GM12878 (cell line): ENCODE data around the gene GAS2L1. TPM values are rescaled to one million over a fixed set of nuclear protein-coding genes. Genes with fewer than 3 reads are reported as not detected.

Experiments
- ATAC-seq: fragments of 200-7000 bp; cut with Tn5 transposase; 3 replicates; pipeline ENCODE4 v1.9.1; 2020; ENCODE audit warnings: mild to moderate bottlenecking, moderate library complexity
- BruUV-seq: library from RNA; stranded (reverse); fragments of 400-500 nt; replicated peaks from 2 replicates; lab custom pipeline; 2021; lab: Mats Ljungman, UMichigan
- CTCF ChIA-PET: fragments of 300-600 bp; sonication (Branson Sonifier 250); formaldehyde crosslinking; extraction: SDS; loops from one replicate; lab custom pipeline; 2021; ENCODE audit warnings: inconsistent platforms; lab: Yijun Ruan, JAX
- POLR2A ChIA-PET: fragments of 350-600 bp; formaldehyde crosslinking; extraction: SDS; loops from one replicate; lab custom pipeline; 2021; ENCODE audit warnings: inconsistent platforms; lab: Charles Lee
- RAD21 ChIA-PET: fragments of 300-600 bp; sonication (Branson Sonifier 250); formaldehyde crosslinking; loops from one replicate; lab custom pipeline; 2023; ENCODE audit warnings: antibody characterized with exemption; ENCODE audit not compliant: unreplicated experiment; lab: Charles Lee
- SMC1A ChIA-PET: fragments of 300-600 bp; sonication (Branson Sonifier 250); formaldehyde crosslinking; loops from one replicate; lab custom pipeline; 2023; ENCODE audit not compliant: unreplicated experiment, uncharacterized antibody; lab: Charles Lee
- DNase-seq: peaks from one replicate; pipeline ENCODE4 v3.0.0-alpha.2; 2011; ENCODE audit warnings: low read depth, low spot score
- FAIRE-seq: peaks from 3 replicates; lab custom pipeline; 2011; peaks lifted over from hg19 to GRCh38; lab: Jason Lieb, UNC
- H2AFZ ChIP-seq: 2 replicates; pipeline ENCODE4 v1.6.0; 2011; ENCODE audit warnings: low read depth, low read length, control low read depth; ENCODE audit not compliant: control insufficient read depth
- H3K27ac ChIP-seq: 2 replicates; pipeline ENCODE4 v1.5.1; 2011; ENCODE audit warnings: control low read depth; ENCODE audit not compliant: control insufficient read depth, insufficient read depth
- H3K27me3 ChIP-seq, 2 experiments: replicated peaks in 1 of 2; 2 replicates each; pipeline versions ENCODE4 v1.6.0 to v1.6.1; 2011; ENCODE audit warnings: low read length in 1 of 2; ENCODE audit not compliant: control insufficient read depth in 2 of 2, insufficient read depth in 2 of 2
- H3K36me3 ChIP-seq, 2 experiments: 2 replicates each; pipeline ENCODE4 v1.5.1; 2011; ENCODE audit warnings: low read length in 1 of 2; ENCODE audit not compliant: control insufficient read depth in 2 of 2, insufficient read depth in 2 of 2
- H3K4me1 ChIP-seq: 2 replicates; pipeline ENCODE4 v1.6.1; 2011; ENCODE audit warnings: mild to moderate bottlenecking, low read length, moderate library complexity, mixed read lengths; ENCODE audit not compliant: control insufficient read depth, insufficient read depth
- H3K4me2 ChIP-seq: 2 replicates; pipeline ENCODE4 v1.6.0; 2011; ENCODE audit warnings: control low read depth; ENCODE audit not compliant: control insufficient read depth, insufficient read depth
- H3K4me3 ChIP-seq: fragments of 200-600 bp; sonication (generic); 2 replicates; pipeline ENCODE4 v1.5.1; 2016
- H3K79me2 ChIP-seq: 2 replicates; pipeline ENCODE4 v1.6.0; 2011; ENCODE audit warnings: low read length; ENCODE audit not compliant: control insufficient read depth, insufficient read depth
- H3K9ac ChIP-seq: 2 replicates; pipeline ENCODE4 v1.8.0; 2011; ENCODE audit warnings: low read length, control low read depth, mixed read lengths; ENCODE audit not compliant: control insufficient read depth, insufficient read depth
- H3K9me3 ChIP-seq: replicated peaks from 3 replicates; pipeline ENCODE4 v1.5.1; 2011; ENCODE audit warnings: mild to moderate bottlenecking, low read length; ENCODE audit not compliant: control insufficient read depth, insufficient read depth
- H4K20me1 ChIP-seq: 2 replicates; pipeline ENCODE4 v1.6.0; 2011; ENCODE audit not compliant: control insufficient read depth, insufficient read depth
- CBX3 ChIP-seq: fragments of 200-600 bp; sonication (generic); IDR thresholded peaks from 2 replicates; pipeline ENCODE4 v1.6.1; 2016; ENCODE audit warnings: low read depth, borderline replicate concordance
- CEBPB ChIP-seq, 2 experiments: fragments of 150-350 bp in 1 of 2; IDR thresholded peaks; 2 replicates each; pipeline ENCODE4 v1.6.1; 2012 to 2014; ENCODE audit warnings: low read depth in 2 of 2, low read length in 2 of 2, borderline replicate concordance in 1 of 2, inconsistent platforms in 1 of 2
- IKZF1 ChIP-seq: fragments of 450-650 bp; conservative IDR thresholded peaks from 2 replicates; pipeline ENCODE4 v1.6.1; 2017; ENCODE audit warnings: antibody characterized with exemption, mild to moderate bottlenecking
- IKZF2 ChIP-seq, 2 experiments: fragments of 450-650 bp; IDR thresholded peaks; 2 replicates each; pipeline ENCODE4 v1.6.1; 2017; ENCODE audit warnings: mild to moderate bottlenecking in 2 of 2, moderate library complexity in 2 of 2
- MEF2B ChIP-seq: fragments of 450-650 bp; IDR thresholded peaks from 2 replicates; pipeline ENCODE4 v1.6.1; 2018; ENCODE audit warnings: mild to moderate bottlenecking, moderate library complexity; ENCODE audit not compliant: partially characterized antibody, poor library complexity, severe bottlenecking
- MTA2 ChIP-seq: fragments of 450-650 bp; IDR thresholded peaks from 2 replicates; pipeline ENCODE4 v1.6.1; 2016; ENCODE audit warnings: low read depth, mild to moderate bottlenecking, moderate library complexity
- MTA3 ChIP-seq: IDR thresholded peaks from 2 replicates; pipeline ENCODE4 v1.6.1; 2012; ENCODE audit warnings: low read length, inconsistent platforms, borderline replicate concordance
- MXI1 ChIP-seq: fragments of 150-350 bp; IDR thresholded peaks from 2 replicates; pipeline ENCODE4 v1.6.1; 2011; ENCODE audit warnings: low read depth, mild to moderate bottlenecking, inconsistent platforms, low read length, improper control_type of control experiment
- POLR2AphosphoS2 ChIP-seq: IDR thresholded peaks from 2 replicates; pipeline ENCODE4 v1.6.1; 2011; ENCODE audit warnings: low read depth, mild to moderate bottlenecking, low read length, improper control_type of control experiment, moderate library complexity
- RFX5 ChIP-seq: IDR thresholded peaks from 2 replicates; pipeline ENCODE4 v1.6.1; 2011; ENCODE audit warnings: low read depth, low read length, improper control_type of control experiment
- SPI1 ChIP-seq: IDR thresholded peaks from 2 replicates; pipeline ENCODE4 v1.6.1; 2011; ENCODE audit warnings: low read depth, mild to moderate bottlenecking, low read length, moderate library complexity, borderline replicate concordance; ENCODE audit not compliant: insufficient read depth
- TCF12 ChIP-seq: IDR thresholded peaks from 2 replicates; pipeline ENCODE4 v1.6.1; 2011; ENCODE audit warnings: low read depth, mild to moderate bottlenecking, low read length
- WGBS: methylation state at CpG from one replicate; pipeline ENCODE4 v1.1.6; 2016; ENCODE audit warnings: low lambda C conversion rate; ENCODE audit not compliant: insufficient replicate concordance, insufficient coverage; ENCODE audit errors: missing lambda C conversion rate; 5-methylcytosine and 5-hydroxymethylcytosine counted together
- in situ Hi-C: fragments of 300-500 bp; cut with MboI; formaldehyde crosslinking; loops from 9 replicates; pipeline ENCODE4 v1.14.3; 2018; ENCODE audit warnings: mixed read lengths
- intact Hi-C: fragments of 100-400 bp; cut with micrococcal nuclease; formaldehyde crosslinking; loops from one replicate; pipeline ENCODE4 v1.14.2; 2022; ENCODE audit not compliant: unreplicated experiment
- polyA plus RNA-seq, 11 experiments: library from polyadenylated mRNA; depleted of rRNA in 4 of 11; unstranded in 6 of 11; stranded (reverse) in 5 of 11; fragments of >200 nt; fragmentation: Nextera tagmentation in 4 of 11; fragmentation: Illumina TruSeq in 1 of 11; extraction: Ambion mirVana in 4 of 11; extraction: Trizol in 1 of 11; gene quantifications; 1 replicate in 1 of 11; 2 replicates in 10 of 11; pipeline versions ENCODE4 v1.2.1 to v1.2.3, GENCODE V29; 2011 to 2016; ENCODE audit warnings: inconsistent platforms in 2 of 11, missing spikeins in 2 of 11, low read depth in 1 of 11
- total RNA-seq, 4 experiments: library from RNA; depleted of rRNA in 3 of 4; stranded (reverse); fragments of >200 nt in 3 of 4; fragmentation: Illumina TruSeq in 1 of 4; extraction: Trizol in 1 of 4; gene quantifications; 2 replicates each; pipeline versions ENCODE4 v1.2.1 to v1.2.3, GENCODE V29; 2013 to 2021
- TF ChIP-seq, protein P1 (sequence below): fragments of 450-650 bp; IDR thresholded peaks from 2 replicates; pipeline ENCODE4 v1.6.1; 2017; ENCODE audit warnings: borderline replicate concordance

The GAS2L1 gene
- total and polyA plus RNA-seq, 10 of the 15 experiments (the other 5 are each of a cell fraction or from before 2014, with no cell fraction given), result 0.03 to 0.13 TPM; not detected in 8

DNA sequence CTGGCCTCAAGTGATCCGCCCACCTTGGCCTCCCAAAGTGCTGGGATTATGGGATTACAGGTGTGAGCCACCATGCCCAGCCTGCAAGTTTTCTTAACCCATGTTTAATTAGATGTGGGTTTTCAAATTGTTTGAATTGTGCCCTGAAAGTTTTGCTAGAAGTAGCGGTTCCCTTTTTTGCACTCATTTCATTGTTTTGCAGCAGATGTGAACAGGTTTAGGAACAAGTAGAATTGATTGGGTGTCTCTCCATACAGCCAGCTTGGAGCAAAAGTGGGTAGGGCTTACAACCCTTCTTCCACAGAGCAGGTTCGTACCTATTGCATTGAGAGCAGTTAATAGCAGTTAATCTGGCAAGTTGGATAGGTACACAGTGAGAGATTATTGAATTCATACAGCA lies 22.3 kb upstream of the GAS2L1 start (continued):
- TF ChIP-seq TCF12 (no peak), SPI1 (peak; percentile 80; the same call in 1 of the 2 replicates), MEF2B (no peak), MXI1 (no peak), MTA3 (no peak), POLR2AphosphoS2 (no peak)
- TF ChIP-seq, protein P1, sequence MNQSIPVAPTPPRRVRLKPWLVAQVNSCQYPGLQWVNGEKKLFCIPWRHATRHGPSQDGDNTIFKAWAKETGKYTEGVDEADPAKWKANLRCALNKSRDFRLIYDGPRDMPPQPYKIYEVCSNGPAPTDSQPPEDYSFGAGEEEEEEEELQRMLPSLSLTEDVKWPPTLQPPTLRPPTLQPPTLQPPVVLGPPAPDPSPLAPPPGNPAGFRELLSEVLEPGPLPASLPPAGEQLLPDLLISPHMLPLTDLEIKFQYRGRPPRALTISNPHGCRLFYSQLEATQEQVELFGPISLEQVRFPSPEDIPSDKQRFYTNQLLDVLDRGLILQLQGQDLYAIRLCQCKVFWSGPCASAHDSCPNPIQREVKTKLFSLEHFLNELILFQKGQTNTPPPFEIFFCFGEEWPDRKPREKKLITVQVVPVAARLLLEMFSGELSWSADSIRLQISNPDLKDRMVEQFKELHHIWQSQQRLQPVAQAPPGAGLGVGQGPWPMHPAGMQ, result no peak
- TF ChIP-seq, all 136 proteins: peak for 5

DNA sequence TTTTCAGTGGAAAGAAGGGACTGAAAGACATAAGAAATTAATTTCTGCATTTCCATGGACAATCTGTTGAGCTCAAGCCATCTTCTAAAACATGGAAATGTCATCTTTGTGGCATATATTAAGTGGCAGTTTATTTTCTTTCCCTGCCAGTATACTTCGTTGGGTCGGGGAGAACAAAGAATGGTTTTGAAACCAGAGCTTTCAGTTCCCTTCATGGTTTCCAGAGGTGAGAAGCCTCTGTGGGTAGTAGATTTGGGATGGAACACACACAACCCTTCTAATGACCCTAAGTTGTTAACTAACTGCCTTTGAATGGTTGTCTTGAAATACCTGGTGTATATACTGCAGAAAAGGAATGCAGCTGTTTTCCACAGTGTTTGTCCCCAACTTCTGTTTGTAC lies 17.6 kb upstream of the GAS2L1 start:
- in situ Hi-C loops (no loop called here), intact Hi-C loops (no loop called here)
- peak; percentile 29 for ATAC-seq
- SMC1A ChIA-PET, result interaction anchor here (0.7 to 1.5 kb wide), 3 partner anchors 9 to 86 kb away, joined by 3 to 4 read pairs (median 3); no protein-coding TSS in a partner anchor
- no peaks in the 10 kb centered on the region for H3K27me3 ChIP-seq
- peaks cover 6% of the 10 kb centered on the region for H3K4me1 ChIP-seq
- H3K27ac ChIP-seq, result no peak overlapping the region
- CTCF ChIA-PET, result interaction anchor here (0.6 kb wide), 1 partner anchor 122 kb away, joined by 3 read pairs; no protein-coding TSS in a partner anchor
- TSS peak; percentile 21 for BruUV-seq
- H3K4me3 ChIP-seq, result no peak overlapping the region
- peaks cover 6% of the 10 kb centered on the region for H3K79me2 ChIP-seq
- H4K20me1 ChIP-seq, result peaks cover 11% of the 10 kb centered on the region; the same call in 1 of the 2 replicates
- peaks cover 26 to 72% of the 10 kb centered on the region in 2 experiments for H3K36me3 ChIP-seq
- no peaks in the 10 kb centered on the region for H3K9me3 ChIP-seq
- no peak for FAIRE-seq
- WGBS, result 0% methylated on average over 2 of the region's 2 CpGs
- no peak overlapping the region for H3K9ac ChIP-seq
- POLR2A ChIA-PET, result interaction anchor here (1.2 kb wide), 1 partner anchor 19 kb away, joined by 3 read pairs; no protein-coding TSS in a partner anchor
- TF ChIP-seq IKZF1 (0 out of 2 replicates have a peak, but pooled peaks have one; percentile 35), CBX3 (no peak), CEBPB (IDR thresholded peaks at IDR 0.05; ENCODE audit: borderline replicate concordance in 1 of 2, low read depth in 2 of 2, low read length in 2 of 2) (no peak), SPI1 (peak; percentile 52; the same call in 1 of the 2 replicates), RFX5 (no peak), IKZF2 (IDR thresholded peaks at IDR 0.05) (peak in 1 of 2 experiments; percentile 57; a peak in 2 of 4 replicates), MTA2 (0 out of 2 replicates have a peak, but pooled peaks have one; percentile 18)
- RAD21 ChIA-PET, result no interaction called here
- no peak overlapping the region for H2AFZ ChIP-seq
- no peak for DNase-seq
- H3K4me2 ChIP-seq, result no peak overlapping the region
